HFFc6 (cell line): ENCODE measurements around the gene ARR3. TPM values are rescaled to one million over a fixed set of nuclear protein-coding genes. Genes with fewer than 3 reads are reported as not detected.

Experiments used
- DNase-seq: peaks from one replicate; pipeline ENCODE4 v3.0.0-alpha.2; 2018
- H3K27ac Mint-ChIP-seq: 2 replicates; pipeline ENCODE4 v1.8.0; 2020; ENCODE audit warnings: mild to moderate bottlenecking, mixed read lengths
- H3K27me3 Mint-ChIP-seq: 2 replicates; pipeline ENCODE4 v1.8.0; 2021; ENCODE audit warnings: mild to moderate bottlenecking, moderate library complexity, mixed read lengths; ENCODE audit not compliant: insufficient read depth
- H3K36me3 Mint-ChIP-seq: 2 replicates; pipeline ENCODE4 v1.8.0; 2021; ENCODE audit warnings: low read depth, mixed read lengths
- H3K4me1 Mint-ChIP-seq: 2 replicates; pipeline ENCODE4 v1.8.0; 2020; ENCODE audit warnings: low read depth, mixed read lengths
- H3K4me3 Mint-ChIP-seq: 2 replicates; pipeline ENCODE4 v1.8.0; 2020; ENCODE audit warnings: mild to moderate bottlenecking, moderate library complexity, mixed read lengths
- H3K9me3 Mint-ChIP-seq: 2 replicates; pipeline ENCODE4 v1.8.0; 2020; ENCODE audit warnings: mild to moderate bottlenecking, mixed read lengths
- total RNA-seq, 6 experiments: library from RNA; stranded (reverse); fragmentation: NEBNext Ultra II Directional; extraction: Animal tissue kit (Norgen Biotek cat#: 25700); gene quantifications; 2 replicates in 1 of 6; 3 replicates in 5 of 6; pipeline ENCODE4 v1.2.3, GENCODE V29; 2021
- TF ChIP-seq, protein P1 (sequence below): fragments of 200-600 bp; sonication (generic); IDR thresholded peaks from 2 replicates; pipeline ENCODE4 v1.5.0; 2021; ENCODE audit warnings: antibody characterized with exemption, mild to moderate bottlenecking

Gene ARR3
- total RNA-seq, 6 experiments from 2014 or later, result not detected

DNA sequence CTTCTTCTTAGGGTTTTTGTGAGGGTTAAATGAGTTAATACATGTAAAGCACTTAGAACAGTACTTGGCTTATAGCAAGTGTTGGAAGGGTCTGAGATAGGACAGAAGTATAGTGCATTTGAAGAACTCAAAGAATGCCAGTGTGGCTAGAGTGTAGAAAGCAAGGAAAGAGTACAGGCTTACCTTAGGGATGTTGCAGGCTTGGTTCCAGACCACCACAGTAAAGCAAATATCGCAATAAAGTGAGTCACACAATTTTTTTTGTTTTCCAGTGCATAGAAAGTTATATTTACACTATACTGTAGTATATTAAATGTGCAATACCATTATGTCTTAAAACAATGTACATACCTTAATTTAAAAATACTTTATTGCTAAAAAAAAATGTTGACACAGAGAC, 63.0 kb downstream of the ARR3 start:
- no peak for DNase-seq
- H3K4me1 Mint-ChIP-seq, result peaks cover 8% of the 10 kb centered on the region; the same call in 1 of the 2 replicates
- no peak overlapping the region for H3K27ac Mint-ChIP-seq

More for the DNA sequence above, 63.0 kb downstream of the ARR3 start:
- TF ChIP-seq, protein P1, sequence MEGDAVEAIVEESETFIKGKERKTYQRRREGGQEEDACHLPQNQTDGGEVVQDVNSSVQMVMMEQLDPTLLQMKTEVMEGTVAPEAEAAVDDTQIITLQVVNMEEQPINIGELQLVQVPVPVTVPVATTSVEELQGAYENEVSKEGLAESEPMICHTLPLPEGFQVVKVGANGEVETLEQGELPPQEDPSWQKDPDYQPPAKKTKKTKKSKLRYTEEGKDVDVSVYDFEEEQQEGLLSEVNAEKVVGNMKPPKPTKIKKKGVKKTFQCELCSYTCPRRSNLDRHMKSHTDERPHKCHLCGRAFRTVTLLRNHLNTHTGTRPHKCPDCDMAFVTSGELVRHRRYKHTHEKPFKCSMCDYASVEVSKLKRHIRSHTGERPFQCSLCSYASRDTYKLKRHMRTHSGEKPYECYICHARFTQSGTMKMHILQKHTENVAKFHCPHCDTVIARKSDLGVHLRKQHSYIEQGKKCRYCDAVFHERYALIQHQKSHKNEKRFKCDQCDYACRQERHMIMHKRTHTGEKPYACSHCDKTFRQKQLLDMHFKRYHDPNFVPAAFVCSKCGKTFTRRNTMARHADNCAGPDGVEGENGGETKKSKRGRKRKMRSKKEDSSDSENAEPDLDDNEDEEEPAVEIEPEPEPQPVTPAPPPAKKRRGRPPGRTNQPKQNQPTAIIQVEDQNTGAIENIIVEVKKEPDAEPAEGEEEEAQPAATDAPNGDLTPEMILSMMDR, result no peak
- no peaks in the 10 kb centered on the region for H3K27me3 Mint-ChIP-seq
- no peak overlapping the region for H3K4me3 Mint-ChIP-seq
- H3K9me3 Mint-ChIP-seq, result no peaks in the 10 kb centered on the region
- peaks cover 5% of the 10 kb centered on the region; the same call in 1 of the 2 replicates for H3K36me3 Mint-ChIP-seq

Other genes starting within 250 kb of the ARR3 start
- gene AWAT2, start 218.4 kb upstream of the ARR3 start, total RNA-seq, result not detected
- not detected for gene OTUD6A, start 205.9 kb upstream of the ARR3 start, total RNA-seq
- 10 to 100 TPM; 35.1 to 39.9 (median 37.4) TPM for gene IGBP1, start 134.9 kb upstream of the ARR3 start, total RNA-seq
- gene DGAT2L6, start 90.9 kb upstream of the ARR3 start, total RNA-seq, result not detected
- gene AWAT1, start 33.7 kb upstream of the ARR3 start, total RNA-seq, result not detected
- gene P2RY4, start 8.1 kb upstream of the ARR3 start, total RNA-seq, result not detected
- not detected for gene RAB41, start 13.8 kb downstream of the ARR3 start, total RNA-seq
- gene PDZD11, start 21.6 kb downstream of the ARR3 start, total RNA-seq, result 10 to 100 TPM; 72.7 to 89.5 (median 87.1) TPM
- 10 to 100 TPM; 10.7 to 30.2 (median 25.8) TPM for gene KIF4A, start 21.8 kb downstream of the ARR3 start, total RNA-seq
- not detected for gene GDPD2, start 155.0 kb downstream of the ARR3 start, total RNA-seq
- 10 to 100 TPM in 2 of 6 experiments, 1 to 10 TPM in 4; 9.2 to 11.3 (median 9.8) TPM for gene DLG3, start 176.5 kb downstream of the ARR3 start, total RNA-seq